Fibroblast of lung (primary cell): ENCODE results near the gene DNASE2B.

Source experiments
- EZH2 ChIP-seq: IDR thresholded peaks from 2 replicates; pipeline ENCODE4 v1.5.1; 2012; ENCODE audit warnings: low read length, control low read depth, mild to moderate bottlenecking; ENCODE audit errors: missing control alignments
- TF ChIP-seq, protein P1 (sequence below), 2 donors: IDR thresholded peaks in 1 of 2; conservative IDR thresholded peaks in 1 of 2; 1 replicate in 1 of 2; 2 replicates in 1 of 2; pipeline ENCODE4 v1.5.1; 2011 to 2012; ENCODE audit warnings: low read length in 2 of 2, control low read depth in 1 of 2, inconsistent platforms in 1 of 2, low read depth in 1 of 2, mild to moderate bottlenecking in 1 of 2

DNA sequence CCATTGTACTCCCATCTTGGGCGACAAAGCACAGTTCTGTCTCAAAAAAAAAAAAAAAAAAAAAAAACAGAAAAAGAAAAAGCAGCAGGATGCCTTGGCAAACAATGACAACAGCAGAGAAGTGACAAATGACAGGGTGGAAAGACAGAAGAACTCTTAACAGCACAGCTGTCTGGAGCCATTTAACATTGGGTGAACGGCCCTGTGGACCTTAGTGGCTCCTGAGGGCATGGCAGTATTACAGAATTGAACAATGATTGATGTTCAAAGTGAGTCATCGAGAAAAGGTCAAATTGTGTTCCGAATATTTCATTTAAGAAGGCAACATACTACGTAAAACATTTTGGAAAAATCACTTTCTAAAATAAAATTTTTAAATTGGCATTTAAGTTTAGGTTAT, 30.0 kb downstream of the DNASE2B start:
- TF ChIP-seq, protein P1, sequence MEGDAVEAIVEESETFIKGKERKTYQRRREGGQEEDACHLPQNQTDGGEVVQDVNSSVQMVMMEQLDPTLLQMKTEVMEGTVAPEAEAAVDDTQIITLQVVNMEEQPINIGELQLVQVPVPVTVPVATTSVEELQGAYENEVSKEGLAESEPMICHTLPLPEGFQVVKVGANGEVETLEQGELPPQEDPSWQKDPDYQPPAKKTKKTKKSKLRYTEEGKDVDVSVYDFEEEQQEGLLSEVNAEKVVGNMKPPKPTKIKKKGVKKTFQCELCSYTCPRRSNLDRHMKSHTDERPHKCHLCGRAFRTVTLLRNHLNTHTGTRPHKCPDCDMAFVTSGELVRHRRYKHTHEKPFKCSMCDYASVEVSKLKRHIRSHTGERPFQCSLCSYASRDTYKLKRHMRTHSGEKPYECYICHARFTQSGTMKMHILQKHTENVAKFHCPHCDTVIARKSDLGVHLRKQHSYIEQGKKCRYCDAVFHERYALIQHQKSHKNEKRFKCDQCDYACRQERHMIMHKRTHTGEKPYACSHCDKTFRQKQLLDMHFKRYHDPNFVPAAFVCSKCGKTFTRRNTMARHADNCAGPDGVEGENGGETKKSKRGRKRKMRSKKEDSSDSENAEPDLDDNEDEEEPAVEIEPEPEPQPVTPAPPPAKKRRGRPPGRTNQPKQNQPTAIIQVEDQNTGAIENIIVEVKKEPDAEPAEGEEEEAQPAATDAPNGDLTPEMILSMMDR (conservative IDR thresholded peaks at IDR 0.05 in 1 of 2, IDR thresholded peaks at IDR 0.05 in 1 of 2; ENCODE audit: low read depth in 1 of 2, low read length in 2 of 2), result no peak
- no peak for TF ChIP-seq EZH2
